Measurements from ENCODE around the gene AGFG1. TPM values are rescaled to one million over a fixed set of nuclear protein-coding genes. Genes with fewer than 3 reads are reported as not detected.

The AGFG1 gene
- total RNA-seq, 1 experiment from 2014 or later, result 86.1 TPM

- CTCF ChIA-PET, result interaction anchor here (0.6 kb wide), 2 partner anchors 39 to 858 kb away, joined by 3 to 4 read pairs; no protein-coding TSS in a partner anchor
- H3K4me1 Mint-ChIP-seq (ENCODE audit: insufficient read depth, unreplicated experiment), result peaks cover 10% of the 10 kb centered on the region
- H3K9me3 Mint-ChIP-seq (ENCODE audit: unreplicated experiment), result no peaks in the 10 kb centered on the region
- POLR2A ChIA-PET, result no interaction called here
- H3K36me3 Mint-ChIP-seq (ENCODE audit: insufficient read depth, unreplicated experiment), result no peaks in the 10 kb centered on the region
- intact Hi-C loops (cut with micrococcal nuclease), result no loop called here
- DNase-seq (ENCODE audit: unreplicated experiment), result no peak
- no peak for TF ChIP-seq CTCF (IDR thresholded peaks at IDR 0.05; ENCODE audit: unreplicated experiment)
- H3K4me3 Mint-ChIP-seq (ENCODE audit: unreplicated experiment), result no peak overlapping the region
- H3K27ac Mint-ChIP-seq (ENCODE audit: low read depth, unreplicated experiment), result no peak overlapping the region
- no peaks in the 10 kb centered on the region for H3K27me3 Mint-ChIP-seq (ENCODE audit: insufficient read depth, unreplicated experiment)
- BruUV-seq (replicated peaks), result no TSS peak
Observed at GRCh38 chr2:227460833-227461232, 11.1 kb upstream of the AGFG1 start.

GRCh38 chr2:227461811-227462461 lies 10.0 kb upstream of the AGFG1 start:
- Mint-ChIP-seq H3K4me1 (ENCODE audit: insufficient read depth, unreplicated experiment) (peaks cover 18% of the 10 kb centered on the region), H3K27me3 (ENCODE audit: insufficient read depth, unreplicated experiment) (no peaks in the 10 kb centered on the region), H3K36me3 (ENCODE audit: insufficient read depth, unreplicated experiment) (no peaks in the 10 kb centered on the region), H3K27ac (ENCODE audit: low read depth, unreplicated experiment) (no peak overlapping the region), H3K4me3 (ENCODE audit: unreplicated experiment) (no peak overlapping the region), H3K9me3 (ENCODE audit: unreplicated experiment) (no peaks in the 10 kb centered on the region)
- ChIA-PET POLR2A (interaction anchor here (0.8 kb wide), 1 partner anchor 54 kb away, joined by 3 read pairs; no protein-coding TSS in a partner anchor), CTCF (interaction anchor here (0.6 to 0.9 kb wide), 2 partner anchors 8 to 18 kb away, joined by 3 to 4 read pairs; no protein-coding TSS in a partner anchor)
- BruUV-seq (replicated peaks), result no TSS peak
- intact Hi-C loops (cut with micrococcal nuclease), result no loop called here
- DNase-seq (ENCODE audit: unreplicated experiment), result no peak
- no peak for TF ChIP-seq CTCF (IDR thresholded peaks at IDR 0.05; ENCODE audit: unreplicated experiment)

- H3K27me3 Mint-ChIP-seq (ENCODE audit: insufficient read depth, unreplicated experiment), result no peaks in the 10 kb centered on the region
- peaks cover 20% of the 10 kb centered on the region for H3K4me1 Mint-ChIP-seq (ENCODE audit: insufficient read depth, unreplicated experiment)
- no TSS peak for BruUV-seq (replicated peaks)
- ChIA-PET CTCF (interaction anchor here (0.9 to 1.0 kb wide), 2 partner anchors 9 to 17 kb away, joined by 3 read pairs; partner anchors contain the start of gene AGFG1), POLR2A (no interaction called here)
- no peaks in the 10 kb centered on the region for H3K36me3 Mint-ChIP-seq (ENCODE audit: insufficient read depth, unreplicated experiment)
- no peak for TF ChIP-seq CTCF (IDR thresholded peaks at IDR 0.05; ENCODE audit: unreplicated experiment)
- no peak overlapping the region for H3K4me3 Mint-ChIP-seq (ENCODE audit: unreplicated experiment)
- intact Hi-C loops (cut with micrococcal nuclease), result no loop called here
- H3K9me3 Mint-ChIP-seq (ENCODE audit: unreplicated experiment), result no peaks in the 10 kb centered on the region
- H3K27ac Mint-ChIP-seq (ENCODE audit: low read depth, unreplicated experiment), result no peak overlapping the region
- no peak for DNase-seq (ENCODE audit: unreplicated experiment)
Observed at GRCh38 chr2:227462462-227462951, 9.4 kb upstream of the AGFG1 start.

- CTCF ChIA-PET, result interaction anchor here (0.6 to 1.6 kb wide), 3 partner anchors 8 to 12 kb away, joined by 3 read pairs; partner anchors contain the start of gene AGFG1
Observed at GRCh38 chr2:227462972-227463931, 8.7 kb upstream of the AGFG1 start.

More at GRCh38 chr2:227462972-227463931, 8.7 kb upstream of the AGFG1 start:
- Mint-ChIP-seq H3K9me3 (ENCODE audit: unreplicated experiment) (no peaks in the 10 kb centered on the region), H3K4me3 (ENCODE audit: unreplicated experiment) (no peak overlapping the region), H3K36me3 (ENCODE audit: insufficient read depth, unreplicated experiment) (no peaks in the 10 kb centered on the region), H3K27me3 (ENCODE audit: insufficient read depth, unreplicated experiment) (no peaks in the 10 kb centered on the region), H3K27ac (ENCODE audit: low read depth, unreplicated experiment) (no peak overlapping the region), H3K4me1 (ENCODE audit: insufficient read depth, unreplicated experiment) (peaks cover 20% of the 10 kb centered on the region)
- POLR2A ChIA-PET, result interaction anchor here (1.1 kb wide), 1 partner anchor 48 kb away, joined by 3 read pairs; no protein-coding TSS in a partner anchor
- TF ChIP-seq CTCF (IDR thresholded peaks at IDR 0.05; ENCODE audit: unreplicated experiment), result no peak
- intact Hi-C loops (cut with micrococcal nuclease), result no loop called here
- BruUV-seq (replicated peaks), result no TSS peak
- no peak for DNase-seq (ENCODE audit: unreplicated experiment)

Measured in MCF 10A (cell line).